Pancreas (tissue), 10 donors: ENCODE measurements around the gene SSBP2. TPM values are rescaled to one million over a fixed set of nuclear protein-coding genes. Genes with fewer than 3 reads are reported as not detected.
"Not testable (repeated sequence)": the region's sequence is repeated elsewhere in the genome, so short reads cannot be mapped to it uniquely, and the experiment has no call there.

Experiments used
- ATAC-seq, 4 donors: fragments of 200-7000 bp; cut with Tn5 transposase; one replicate each; pipeline versions ENCODE4 v1.8.0 to v1.9.1; 2020; ENCODE audit warnings: mild to moderate bottlenecking in 4 of 4, moderate library complexity in 4 of 4
- DNase-seq, 6 donors: peaks; one replicate each; pipeline ENCODE4 v3.0.0-alpha.2; 2020
- FAIRE-seq: peaks from 2 replicates; lab custom pipeline; 2012; peaks lifted over from hg19 to GRCh38; lab: Jason Lieb, UNC
- H3K27ac ChIP-seq, 4 donors: fragments of 200-600 bp; sonication (generic); 1 replicate in 3 of 4; 2 replicates in 1 of 4; pipeline versions ENCODE4 v1.5.0 to v1.8.0; 2020
- H3K27me3 ChIP-seq, 4 donors: fragments of 200-600 bp; one replicate each; pipeline ENCODE4 v1.8.0; 2021
- H3K36me3 ChIP-seq, 3 donors: fragments of 200-600 bp; sonication (generic) in 1 of 3; one replicate each; pipeline versions ENCODE4 v1.5.0 to v1.8.0; 2020 to 2021
- H3K4me1 ChIP-seq, 3 donors: fragments of 200-600 bp; one replicate each; pipeline ENCODE4 v1.8.0; 2021
- H3K4me3 ChIP-seq, 4 donors: fragments of 200-600 bp; sonication (generic) in 2 of 4; one replicate each; pipeline versions ENCODE4 v1.5.0 to v1.8.0; 2020 to 2021
- H3K9me3 ChIP-seq, 4 donors: fragments of 200-600 bp; one replicate each; pipeline ENCODE4 v1.8.0; 2021
- CTCF ChIP-seq, 4 donors: fragments of 200-600 bp; sonication (generic) in 3 of 4; IDR thresholded peaks; one replicate each; pipeline versions ENCODE4 v1.5.0 to v1.8.0; 2021; ENCODE audit warnings: antibody characterized with exemption in 4 of 4
- WGBS, 2 donors: extraction: QIAGEN DNeasy Blood & Tissue Kit; methylation state at CpG; one replicate each; pipeline ENCODE4 v1.1.7; 2013; 5-methylcytosine and 5-hydroxymethylcytosine counted together
- intact Hi-C, 3 donors: fragments of 100-400 bp; cut with DNase I; formaldehyde crosslinking; loops; one replicate each; pipeline versions ENCODE4 v1.11.1 to v1.14.2; 2022
- polyA plus RNA-seq, 2 donors: library from polyadenylated mRNA; stranded (reverse); fragments of 200-250 nt; gene quantifications; one replicate each; pipeline ENCODE4 v1.2.3, GENCODE V29; 2013
- total RNA-seq, 6 donors: library from RNA; stranded (reverse); fragmentation: NEBNext Ultra II Directional in 4 of 6; extraction: Animal tissue kit (Norgen Biotek cat#: 25700) in 4 of 6; gene quantifications; one replicate each; pipeline versions ENCODE4 v1.2.1 to v1.2.4, GENCODE V29; 2021 to 2023
- donor health status: healthy with polysubstance abuse.
- donor health status: DM: no; HTN: no; CAD: no; lungs with moderate emphysema.
- donor health status: DM: no; HTN: no; CAD: no.
- donor health status: control.
- donor health status: control.
- donor health status: Bipolar disorder and iron deficiency.
- donor health status: DM: yes; HTN: yes; CAD: no.
- donor health status: DM: no; HTN: no; CAD: no.
- donor health status: DM: no; HTN: no; CAD: no.
- donor health status: DM: yes; HTN: yes; CAD: no.

The SSBP2 gene
- total and polyA plus RNA-seq, 8 donors: 8.6 to 20.7 (median 15.8) TPM

GRCh38 chr5:81679885-81680284 lies 71.0 kb downstream of the SSBP2 start:
- intact Hi-C loops: no loop called here

GRCh38 chr5:81675420-81675819 lies 75.5 kb downstream of the SSBP2 start:
- peaks cover 0 to 9% (median 5%) of the 10 kb centered on the region in 3 donors for H3K4me1 ChIP-seq
- ATAC-seq (no peak), DNase-seq (no peak), FAIRE-seq (no peak)
- no peaks in the 10 kb centered on the region for H3K9me3 ChIP-seq
- no peak overlapping the region for H3K27ac ChIP-seq
- 80 to 82% methylated on average over 3 of the region's 3 CpGs for WGBS, 2 donors
- no peaks in the 10 kb centered on the region for H3K36me3 ChIP-seq
- intact Hi-C loops: no loop called here
- no peak overlapping the region for H3K4me3 ChIP-seq
- no peaks in the 10 kb centered on the region for H3K27me3 ChIP-seq
- no peak for TF ChIP-seq CTCF (IDR thresholded peaks at IDR 0.05)

More at GRCh38 chr5:81679885-81680284, 71.0 kb downstream of the SSBP2 start:
- H3K27ac ChIP-seq: no peak overlapping the region
- no peaks in the 10 kb centered on the region for H3K9me3 ChIP-seq
- H3K4me3 ChIP-seq: no peak overlapping the region
- DNase-seq (no peak), ATAC-seq (no peak), FAIRE-seq (no peak)
- no peaks in the 10 kb centered on the region for H3K27me3 ChIP-seq
- peaks cover 0 to 9% (median 5%) of the 10 kb centered on the region in 3 donors for H3K4me1 ChIP-seq
- no peak for TF ChIP-seq CTCF (IDR thresholded peaks at IDR 0.05)
- 90 to 96% methylated on average over 1 of the region's 1 CpG for WGBS, 2 donors
- no peaks in the 10 kb centered on the region for H3K36me3 ChIP-seq

- no peaks in the 10 kb centered on the region for H3K9me3 ChIP-seq
- no peak for FAIRE-seq
These were observed 85.1 kb downstream of the SSBP2 start for GRCh38 chr5:81665795-81666194.

GRCh38 chr5:81660624-81661023 lies 90.3 kb downstream of the SSBP2 start:
- FAIRE-seq, H3K4me3 ChIP-seq, intact Hi-C loops, H3K27ac ChIP-seq, H3K36me3 ChIP-seq, ATAC-seq, H3K27me3 ChIP-seq, H3K9me3 ChIP-seq, DNase-seq, H3K4me1 ChIP-seq: not testable (repeated sequence)
- WGBS, 2 donors: 89 to 97% methylated on average over 1 of the region's 1 CpG

More at GRCh38 chr5:81665795-81666194, 85.1 kb downstream of the SSBP2 start:
- no peaks in the 10 kb centered on the region for H3K27me3 ChIP-seq
- TF ChIP-seq CTCF (IDR thresholded peaks at IDR 0.05): no peak
- ATAC-seq (no peak), DNase-seq (no peak)
- no peaks in the 10 kb centered on the region for H3K36me3 ChIP-seq
- no peak overlapping the region for H3K27ac ChIP-seq
- intact Hi-C loops: no loop called here
- H3K4me1 ChIP-seq: peaks cover 0 to 7% (median 5%) of the 10 kb centered on the region in 3 donors
- no peak overlapping the region for H3K4me3 ChIP-seq
- WGBS, 2 donors: 97 to 98% methylated on average over 1 of the region's 1 CpG

GRCh38 chr5:81657386-81657785 lies 93.5 kb downstream of the SSBP2 start:
- TF ChIP-seq CTCF (IDR thresholded peaks at IDR 0.05): no peak
- Histone ChIP-seq H3K4me3 (no peak overlapping the region), H3K27ac (no peak overlapping the region), H3K9me3 (no peaks in the 10 kb centered on the region), H3K4me1 (no peaks in the 10 kb centered on the region), H3K36me3 (no peaks in the 10 kb centered on the region), H3K27me3 (no peaks in the 10 kb centered on the region)
- peak in 1 of 4 donors; percentile 42 for ATAC-seq
- 58 to 63% methylated on average over 1 of the region's 1 CpG for WGBS, 2 donors
- peak; percentile 64 for FAIRE-seq
- intact Hi-C loops: no loop called here
- no peak for DNase-seq
